Hematopoietic multipotent progenitor cell treated with erythropoietin and hydrocortisone succinate and interleukin-3 and kit ligand, for 8 days (in vitro differentiated cells): Measurements from ENCODE around the gene PRSS22.

Experiments used
- DNase-seq: peaks from one replicate; pipeline ENCODE4 v3.0.0-alpha.2; 2015

The PRSS22 gene

DNA sequence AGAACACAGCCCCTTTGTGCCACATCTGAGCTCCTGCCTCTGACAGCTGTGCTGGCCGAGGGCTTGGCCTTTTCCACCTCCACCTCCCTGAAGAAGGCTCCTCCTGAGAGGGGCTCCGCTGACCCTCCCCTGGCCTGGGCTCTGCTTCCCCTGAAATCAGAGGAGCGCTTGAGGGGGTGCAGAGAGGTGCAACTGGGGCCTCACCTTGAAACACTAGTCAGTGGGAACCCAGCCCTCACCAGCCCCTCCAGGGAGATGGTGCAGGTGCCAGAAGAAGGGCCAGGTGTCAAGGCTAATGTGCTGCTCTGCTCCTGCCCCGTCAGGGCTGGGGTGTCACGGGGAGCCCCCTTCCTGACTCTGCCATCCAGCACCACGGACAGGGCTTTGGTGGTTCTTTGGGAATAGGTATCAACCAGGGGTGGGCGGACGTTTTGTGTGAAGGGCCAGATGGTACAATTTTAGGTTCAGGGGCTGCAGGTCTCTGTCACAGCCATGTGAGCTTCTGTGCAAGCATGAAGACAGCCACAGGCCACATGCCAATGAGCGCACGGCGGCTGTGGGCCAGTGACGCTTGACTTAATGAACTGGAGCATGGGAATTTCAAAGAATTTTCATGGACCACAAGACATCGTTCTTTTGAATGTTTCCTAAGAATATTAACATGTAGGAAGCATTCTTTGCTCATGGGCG lies 30.0 kb downstream of the PRSS22 start:
- no peak for DNase-seq

DNA sequence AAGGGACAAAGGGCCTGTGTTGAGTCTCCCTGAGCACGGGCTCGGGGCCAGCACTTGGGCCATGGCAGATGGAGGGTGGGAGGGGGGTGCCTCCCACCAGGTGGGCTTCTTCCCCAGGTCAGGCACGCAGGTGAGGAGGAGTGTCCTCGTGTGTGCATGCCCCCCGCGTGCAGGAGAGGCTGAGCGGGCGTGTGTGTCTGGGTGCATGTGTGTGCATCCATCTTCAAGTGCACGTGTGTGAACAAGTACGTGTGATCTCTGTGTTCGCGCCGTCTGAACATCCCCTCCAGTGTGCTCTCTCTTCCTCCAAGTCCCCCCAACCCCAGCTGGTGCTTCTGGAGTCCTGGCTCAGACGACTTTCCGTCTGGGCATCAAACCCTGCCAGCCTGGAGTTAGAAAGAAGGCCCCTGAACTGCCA lies 30.6 kb downstream of the PRSS22 start:
- DNase-seq = no peak

DNA sequence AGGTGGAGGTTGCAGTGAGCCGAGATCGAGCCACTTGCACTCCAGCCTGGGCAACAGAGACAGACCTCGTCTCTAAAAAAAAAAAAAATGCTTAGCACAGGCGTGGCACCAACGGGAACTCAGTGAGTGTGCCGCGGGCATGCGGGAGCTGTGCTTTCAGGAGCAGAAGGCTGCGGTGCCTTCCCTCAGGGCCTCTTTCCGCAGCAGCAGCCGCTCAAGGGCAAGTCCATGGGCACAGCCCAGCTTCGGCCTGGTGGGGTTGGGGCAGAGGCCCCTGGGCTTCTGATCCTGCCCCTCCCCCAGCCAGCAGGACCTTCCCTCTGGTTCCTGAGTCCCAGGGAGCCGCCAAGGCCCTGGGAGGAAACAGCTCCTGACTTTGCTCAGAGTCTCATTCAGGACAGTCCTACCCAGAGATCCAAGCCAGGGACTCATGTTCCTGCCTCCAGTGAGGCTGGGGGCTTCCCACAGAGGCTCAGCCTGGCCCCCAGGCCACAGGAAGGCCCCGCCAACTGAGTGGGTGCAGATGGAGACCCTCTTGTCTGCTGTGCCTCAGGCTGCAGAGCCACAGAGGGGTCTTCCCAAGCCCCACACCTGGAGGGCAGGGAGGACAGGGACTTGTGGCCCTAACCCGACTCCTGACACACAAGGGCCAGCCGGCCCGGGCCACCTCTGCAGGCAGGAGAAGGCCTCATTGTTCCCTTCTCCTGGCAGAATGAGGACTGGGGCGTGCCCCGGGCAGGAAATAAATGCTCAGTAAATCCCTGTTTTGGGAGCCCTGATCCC lies 31.2 kb downstream of the PRSS22 start:
- no peak for DNase-seq

DNA sequence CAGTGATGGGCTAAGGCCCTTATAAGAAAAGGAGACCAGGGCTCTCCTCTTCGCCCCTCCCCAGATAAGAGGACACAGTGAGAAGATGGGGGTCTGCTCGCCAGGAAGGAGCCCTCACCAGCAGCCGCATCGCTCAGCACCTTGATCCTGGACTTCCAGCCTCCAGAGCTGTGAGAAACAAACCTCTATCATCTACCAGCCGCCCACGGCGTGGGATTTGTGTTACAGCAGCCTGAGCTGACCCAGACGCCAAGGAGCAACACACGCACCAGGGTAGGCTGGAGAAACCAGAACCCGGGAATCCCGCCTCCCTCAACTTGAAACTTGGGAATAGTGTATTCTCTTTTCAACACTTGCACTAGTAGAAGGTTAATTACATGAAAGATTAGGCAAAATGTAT lies 32.1 kb downstream of the PRSS22 start:
- no peak for DNase-seq

DNA sequence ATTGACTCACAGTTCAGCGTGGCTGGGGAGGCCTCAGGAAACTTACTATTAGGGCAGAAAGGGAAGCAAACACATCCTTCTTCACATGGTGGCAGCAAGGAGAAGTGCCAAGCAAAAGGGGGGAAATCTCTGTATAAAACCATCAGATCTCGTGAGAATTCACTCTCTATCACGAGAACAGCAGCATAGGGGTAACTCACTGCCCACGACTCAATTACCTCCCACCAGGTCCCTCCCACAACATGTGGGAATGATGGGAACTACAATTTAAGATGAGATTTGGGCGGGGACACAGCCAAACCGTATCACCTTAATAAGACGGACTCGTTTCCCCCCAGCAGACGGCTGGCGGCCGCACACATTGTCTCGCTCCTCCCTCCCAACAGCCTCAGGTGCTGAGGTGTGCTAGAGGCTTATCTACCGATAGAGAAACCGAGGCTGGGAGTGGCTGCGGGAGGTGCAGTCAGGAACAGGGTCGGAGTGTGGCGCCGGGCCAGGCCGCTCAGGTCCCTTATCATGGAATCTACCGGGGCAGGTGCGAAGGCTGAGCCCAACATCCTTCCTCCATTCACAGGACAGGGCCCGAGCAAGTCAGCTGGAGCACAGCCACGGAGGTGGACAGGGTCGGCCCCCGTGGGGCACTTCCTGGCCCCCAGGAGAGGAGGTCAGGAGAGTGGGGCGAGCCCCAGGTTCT lies 32.8 kb downstream of the PRSS22 start:
- no peak for DNase-seq

DNA sequence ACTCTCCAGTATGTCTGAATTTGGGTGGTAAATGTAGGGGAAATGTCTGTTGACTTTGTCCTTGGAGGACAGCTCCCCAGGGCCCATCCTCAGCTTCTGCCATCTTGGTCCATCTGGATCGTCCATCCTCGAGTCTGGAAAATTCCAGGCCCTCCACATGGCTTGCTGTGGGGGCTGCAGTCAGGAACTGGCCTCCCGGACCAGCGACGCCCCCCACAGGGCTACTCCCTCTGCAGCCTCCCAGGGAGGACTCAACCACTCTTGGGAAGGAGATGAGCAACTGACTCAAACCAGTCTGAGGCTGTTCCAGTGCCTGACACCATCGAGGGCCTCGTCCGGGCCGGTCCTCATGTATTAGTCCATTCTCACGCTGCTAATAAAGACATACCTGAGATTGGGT lies 33.3 kb downstream of the PRSS22 start:
- DNase-seq = no peak

DNA sequence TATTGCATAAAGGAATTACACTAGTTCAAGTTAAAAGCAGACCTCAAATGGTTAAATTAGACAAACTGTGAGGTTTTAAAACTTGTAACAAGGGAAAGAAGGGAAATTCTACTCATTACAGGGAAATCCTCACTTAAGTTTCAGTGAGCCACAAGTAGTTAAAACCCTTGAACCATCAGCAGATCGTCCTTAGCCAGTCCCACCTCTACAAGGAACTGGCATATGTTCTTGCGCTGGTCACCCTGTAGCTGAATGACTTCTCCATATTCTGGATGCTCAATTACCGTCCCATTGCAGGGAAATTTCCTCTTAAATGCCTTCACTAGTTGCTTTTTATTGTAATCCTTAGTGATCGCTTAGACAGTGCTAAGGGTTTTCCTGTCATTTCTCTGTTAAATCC lies 35.5 kb downstream of the PRSS22 start:
- no peak for DNase-seq

DNA sequence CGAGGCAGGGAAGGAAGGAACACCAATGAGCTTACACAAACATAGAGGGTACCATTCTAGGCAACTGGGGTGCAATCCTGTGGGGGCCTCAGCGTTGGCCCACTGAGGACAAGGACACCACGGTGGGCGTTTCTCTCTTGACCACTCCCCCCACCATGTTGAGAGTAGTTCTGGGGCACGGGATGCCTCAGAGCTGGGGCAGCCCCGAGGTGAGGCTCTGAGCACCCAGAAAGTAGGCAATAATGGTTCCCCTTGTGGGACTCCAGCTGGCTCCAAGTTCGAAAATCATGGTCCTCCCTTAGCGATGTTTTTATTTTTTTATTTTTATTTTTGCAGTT lies 35.8 kb downstream of the PRSS22 start:
- no peak for DNase-seq

DNA sequence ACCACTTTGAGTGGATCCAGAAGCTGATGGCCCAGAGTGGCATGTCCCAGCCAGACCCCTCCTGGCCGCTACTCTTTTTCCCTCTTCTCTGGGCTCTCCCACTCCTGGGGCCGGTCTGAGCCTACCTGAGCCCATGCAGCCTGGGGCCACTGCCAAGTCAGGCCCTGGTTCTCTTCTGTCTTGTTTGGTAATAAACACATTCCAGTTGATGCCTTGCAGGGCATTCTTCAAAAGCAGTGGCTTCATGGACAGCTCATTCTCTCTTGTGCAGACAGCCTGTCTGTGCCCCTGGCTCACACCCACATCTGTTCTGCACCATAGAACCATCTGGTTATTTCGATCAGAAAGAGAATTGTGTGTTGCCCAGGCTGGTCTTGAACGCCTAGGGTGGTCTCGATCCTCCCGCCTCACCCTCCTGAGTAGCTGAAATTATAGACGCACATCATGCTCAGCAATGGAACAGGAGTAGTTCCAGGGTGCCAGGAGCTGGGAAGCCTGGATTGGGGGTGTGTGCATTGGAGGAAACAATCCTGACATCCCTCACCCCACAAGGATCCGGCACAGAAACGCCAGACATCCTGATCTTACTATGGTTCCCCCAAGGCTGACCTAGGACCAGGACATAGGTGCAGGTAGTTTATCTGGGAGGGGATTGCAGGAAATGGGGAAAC lies 36.3 kb downstream of the PRSS22 start:
- DNase-seq = no peak

DNA sequence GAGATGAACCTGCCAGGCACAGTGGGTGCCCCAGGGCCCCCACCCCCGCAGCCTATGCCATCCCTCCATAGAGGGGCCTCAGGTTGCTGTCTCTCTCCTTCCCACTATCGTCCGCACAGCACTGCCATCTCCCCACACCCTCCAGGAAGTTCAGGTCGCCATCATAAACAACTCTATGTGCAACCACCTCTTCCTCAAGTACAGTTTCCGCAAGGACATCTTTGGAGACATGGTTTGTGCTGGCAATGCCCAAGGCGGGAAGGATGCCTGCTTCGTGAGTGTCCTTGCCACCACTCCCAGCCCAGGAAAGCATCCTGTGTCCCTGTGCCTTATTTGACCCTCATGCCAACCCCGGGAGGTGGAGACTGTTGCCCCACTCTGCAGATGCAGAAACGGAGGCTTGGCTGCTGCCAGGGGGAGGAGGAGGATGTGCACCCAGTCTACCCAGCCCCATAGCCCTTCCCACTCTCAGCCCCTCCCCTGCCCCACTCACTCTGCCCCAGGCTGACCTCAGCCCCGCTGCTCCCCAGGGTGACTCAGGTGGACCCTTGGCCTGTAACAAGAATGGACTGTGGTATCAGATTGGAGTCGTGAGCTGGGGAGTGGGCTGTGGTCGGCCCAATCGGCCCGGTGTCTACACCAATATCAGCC lies 37.0 kb downstream of the PRSS22 start:
- no peak for DNase-seq

DNA sequence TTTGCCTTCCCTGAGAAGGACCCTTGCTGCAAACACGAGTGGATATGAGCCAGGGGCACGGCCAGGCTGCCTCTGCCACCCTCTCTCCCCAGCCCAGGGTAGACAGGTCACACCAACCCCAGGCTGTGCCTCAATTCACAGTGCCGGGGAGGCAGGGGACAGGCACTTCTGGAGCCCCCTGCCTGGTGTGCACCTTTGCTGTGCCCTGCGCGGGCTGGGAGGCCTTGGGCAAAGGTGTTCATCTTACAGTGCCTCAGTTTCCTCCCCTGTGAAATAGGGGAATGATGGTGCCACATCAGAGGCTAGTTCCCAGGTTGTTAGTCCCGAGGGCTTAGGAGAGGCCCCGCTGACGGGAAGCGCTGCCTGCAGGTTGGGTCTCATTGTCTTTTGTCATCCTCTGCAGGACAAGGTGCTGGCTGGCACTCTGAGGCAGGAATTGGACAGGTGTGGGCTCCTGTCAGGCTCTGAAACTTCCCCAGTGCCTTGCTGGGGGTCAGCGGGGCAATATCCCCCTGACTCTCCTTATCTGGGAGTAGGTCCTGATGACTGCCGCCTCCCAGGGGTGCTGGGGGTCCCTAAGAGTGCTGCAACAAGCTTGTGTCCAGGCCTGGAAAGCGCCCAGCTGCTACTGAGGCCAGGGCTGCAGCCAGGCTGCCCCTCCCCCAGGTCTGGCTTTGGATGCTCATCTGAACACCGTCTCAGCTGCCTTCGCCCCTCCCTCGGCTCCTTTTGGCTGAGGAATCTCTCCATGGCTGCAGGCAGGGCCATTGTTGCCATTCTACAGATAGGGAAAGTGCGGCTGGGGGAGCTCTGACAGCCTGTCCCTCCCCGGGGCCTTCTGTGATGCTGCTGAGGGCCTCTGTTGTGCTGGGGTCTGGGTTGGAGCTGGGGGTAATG lies 37.8 kb downstream of the PRSS22 start:
- DNase-seq = no peak

DNA sequence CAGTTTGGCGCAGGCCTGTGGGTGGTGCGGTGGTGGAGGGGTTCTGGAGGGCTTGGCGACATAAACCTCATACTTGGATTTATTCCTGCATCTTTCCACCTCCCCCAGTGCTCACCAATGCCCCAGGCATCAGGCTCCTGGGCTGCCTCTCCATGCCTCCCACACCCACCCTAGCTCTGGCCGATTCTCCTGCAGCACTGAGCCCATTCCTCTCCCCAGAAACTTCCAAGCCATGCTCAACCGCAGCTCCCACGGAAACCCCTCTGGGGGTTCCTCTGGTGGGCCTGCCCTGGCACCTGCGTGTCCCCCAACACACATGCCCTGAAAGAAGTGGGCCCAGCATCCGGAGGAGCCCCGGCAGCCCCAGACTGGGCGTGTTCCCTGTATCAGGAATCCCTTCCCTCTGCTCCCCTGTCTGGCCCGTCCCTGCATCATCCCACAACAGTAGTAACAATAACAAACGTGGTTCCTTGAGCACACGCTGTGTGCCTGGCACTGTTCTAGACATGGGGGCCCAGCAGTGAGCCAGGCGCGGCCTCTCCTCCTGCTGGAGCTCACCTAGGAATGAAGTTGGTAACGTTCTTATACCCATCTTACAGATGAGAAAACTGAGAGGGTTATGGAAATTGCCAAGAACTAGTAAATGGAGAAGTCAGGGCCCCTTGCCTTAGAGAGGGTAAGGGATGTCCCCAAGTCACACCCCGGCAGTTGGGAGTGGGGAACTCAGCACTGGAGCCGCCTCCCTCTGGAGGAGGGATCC lies 38.6 kb downstream of the PRSS22 start:
- DNase-seq = no peak

DNA sequence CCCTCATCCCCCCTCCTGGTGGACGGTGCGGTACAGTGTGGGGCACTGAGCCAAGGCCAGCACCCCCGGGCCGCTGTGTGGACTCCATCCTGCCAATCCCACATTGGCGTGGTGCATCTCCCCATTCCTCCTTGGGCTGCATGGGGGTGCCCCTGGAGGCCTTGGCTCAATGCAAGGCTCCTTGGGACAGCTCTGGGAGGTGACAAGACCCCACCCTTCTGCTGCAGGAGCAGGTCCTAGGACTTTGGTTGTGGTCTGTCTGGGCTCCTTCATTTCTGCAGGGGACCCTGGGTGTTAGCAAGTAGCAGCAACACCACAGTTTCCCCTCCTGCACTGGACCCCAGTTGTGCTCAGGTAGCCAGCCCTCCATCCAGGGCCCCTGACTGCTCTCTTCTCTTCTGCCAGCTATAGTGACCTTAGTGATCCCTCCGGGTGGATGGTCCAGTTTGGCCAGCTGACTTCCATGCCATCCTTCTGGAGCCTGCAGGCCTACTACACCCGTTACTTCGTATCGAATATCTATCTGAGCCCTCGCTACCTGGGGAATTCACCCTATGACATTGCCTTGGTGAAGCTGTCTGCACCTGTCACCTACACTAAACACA lies 39.6 kb downstream of the PRSS22 start:
- no peak for DNase-seq

DNA sequence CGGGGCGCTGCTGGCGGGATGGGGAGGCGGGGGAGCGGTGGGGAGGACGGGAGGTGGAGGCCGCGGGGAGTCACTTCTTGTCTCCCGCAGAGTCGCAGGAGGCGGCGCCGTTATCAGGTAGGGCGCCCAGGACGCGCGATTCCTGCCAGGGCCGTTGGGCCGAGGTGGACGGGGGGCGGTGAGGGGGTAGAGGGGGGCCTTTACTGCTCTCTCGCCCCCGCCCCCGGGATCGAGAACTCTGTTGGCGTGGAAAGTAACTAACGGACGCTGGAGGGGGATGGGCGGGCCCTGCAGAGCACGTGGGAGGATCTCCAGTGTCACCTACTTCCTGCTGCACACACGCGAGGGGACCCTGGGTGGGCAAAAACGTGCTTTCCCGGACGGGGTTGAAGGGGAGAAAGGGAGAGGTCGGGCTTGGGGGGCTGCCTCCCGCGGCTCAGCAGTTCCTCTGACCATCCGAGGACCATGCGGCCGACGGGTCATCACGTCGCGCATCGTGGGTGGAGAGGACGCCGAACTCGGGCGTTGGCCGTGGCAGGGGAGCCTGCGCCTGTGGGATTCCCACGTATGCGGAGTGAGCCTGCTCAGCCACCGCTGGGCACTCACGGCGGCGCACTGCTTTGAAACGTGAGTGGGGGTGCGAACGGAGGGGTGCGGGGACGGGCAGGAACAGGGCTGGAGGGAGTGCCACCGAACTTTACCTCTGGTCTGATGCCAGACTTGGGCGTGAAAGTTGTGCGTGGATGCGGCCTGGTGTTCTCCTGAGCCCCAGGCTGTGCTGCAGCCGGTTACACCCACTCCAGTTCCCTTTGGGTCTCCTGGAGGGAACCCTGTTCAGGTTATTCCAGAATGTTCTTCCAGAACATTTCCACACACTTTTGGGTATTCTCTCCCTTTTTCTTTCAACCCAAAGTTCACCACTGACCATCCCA lies 40.4 kb downstream of the PRSS22 start:
- DNase-seq = no peak

DNA sequence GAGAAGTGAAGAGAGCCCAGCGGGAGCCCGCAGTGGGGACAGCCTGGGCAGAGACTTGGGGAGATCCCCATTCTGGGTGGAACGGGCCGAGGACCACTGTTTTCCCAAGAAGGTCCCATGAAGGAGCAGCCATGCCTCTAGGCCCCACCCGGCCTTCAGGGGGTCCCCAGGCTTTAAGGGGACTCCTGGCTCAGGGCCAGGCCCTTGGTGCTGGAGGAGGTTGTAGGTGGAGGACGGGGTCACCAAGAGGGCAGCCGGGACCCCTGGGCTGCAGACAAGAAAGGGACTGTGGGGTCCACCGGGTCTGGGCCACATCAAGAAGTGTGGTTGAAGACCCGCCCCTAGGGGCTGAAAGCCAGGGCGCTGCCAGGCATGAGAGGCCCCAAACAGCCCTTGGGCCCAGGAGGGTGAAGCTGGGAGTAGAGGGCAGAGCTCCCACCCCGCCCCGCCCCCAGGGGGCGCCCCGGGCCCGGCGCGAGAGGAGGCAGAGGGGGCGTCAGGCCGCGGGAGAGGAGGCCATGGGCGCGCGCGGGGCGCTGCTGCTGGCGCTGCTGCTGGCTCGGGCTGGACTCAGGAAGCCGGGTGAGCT lies 41.1 kb downstream of the PRSS22 start, which contains the start of gene PRSS21:
Gene PRSS21, plus strand, starts transcription at position 487 of the 589 bp plus-strand sequence. Its CDS starts 32 bp downstream, at position 519.
- peak; percentile 11 for DNase-seq

DNA sequence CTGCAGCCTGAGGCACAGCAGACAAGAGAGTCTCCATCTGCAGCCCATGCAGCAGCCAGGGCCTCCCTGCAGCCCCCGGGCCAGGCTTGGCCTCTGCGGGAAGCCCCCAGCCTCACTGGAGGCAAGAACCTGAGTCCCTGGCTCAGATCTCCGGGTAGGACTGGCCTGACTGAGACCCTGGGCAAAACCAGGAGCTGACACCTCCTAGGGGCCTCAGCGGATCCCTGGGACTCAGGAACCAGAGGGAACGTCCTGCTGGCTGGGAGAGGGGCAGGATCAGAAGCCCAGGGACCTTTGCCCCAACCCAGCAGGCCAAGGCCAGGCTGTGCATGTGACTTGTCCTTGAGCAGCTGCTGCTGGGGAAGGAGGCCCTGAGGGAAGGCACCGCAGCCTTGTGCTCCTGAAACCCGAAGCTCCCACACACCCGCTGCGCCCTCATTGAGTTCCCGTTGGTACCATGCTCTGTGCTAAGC lies 42.6 kb downstream of the PRSS22 start:
- no peak for DNase-seq

DNA sequence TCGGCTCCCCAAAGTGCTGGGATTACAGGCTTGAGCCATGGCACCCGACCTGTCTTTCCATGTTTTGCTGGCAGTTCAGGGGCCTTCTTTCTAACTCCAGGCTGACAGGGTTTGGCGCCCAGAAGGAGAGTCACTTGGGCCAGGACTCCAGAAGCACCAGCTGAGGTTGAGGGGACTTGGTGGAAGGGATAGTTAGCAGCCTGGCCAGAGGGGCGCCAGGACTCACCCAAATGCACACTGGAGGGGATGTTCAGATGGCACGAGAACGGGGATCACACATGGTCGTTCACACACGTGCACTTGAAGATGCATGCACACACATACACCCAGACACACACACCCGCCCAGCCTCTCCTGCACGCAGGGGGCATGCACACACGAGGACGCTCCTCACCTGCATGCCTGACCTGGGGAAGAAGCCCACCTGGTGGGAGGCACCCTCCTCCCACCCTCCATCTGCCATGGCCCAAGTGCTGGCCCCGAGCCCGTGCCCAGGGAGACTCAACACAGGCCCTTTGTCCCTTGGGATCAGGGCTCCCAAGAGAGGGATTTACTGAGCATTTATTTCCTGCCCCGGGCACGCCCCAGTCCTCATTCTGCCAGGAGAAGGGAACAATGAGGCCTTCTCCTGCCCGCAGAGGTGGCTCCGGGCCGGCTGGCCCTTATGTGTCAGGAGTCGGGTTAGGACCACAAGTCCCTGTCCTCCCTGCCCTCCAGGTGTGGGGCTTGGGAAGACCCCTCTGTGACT lies 43.2 kb downstream of the PRSS22 start:
- no peak for DNase-seq

DNA sequence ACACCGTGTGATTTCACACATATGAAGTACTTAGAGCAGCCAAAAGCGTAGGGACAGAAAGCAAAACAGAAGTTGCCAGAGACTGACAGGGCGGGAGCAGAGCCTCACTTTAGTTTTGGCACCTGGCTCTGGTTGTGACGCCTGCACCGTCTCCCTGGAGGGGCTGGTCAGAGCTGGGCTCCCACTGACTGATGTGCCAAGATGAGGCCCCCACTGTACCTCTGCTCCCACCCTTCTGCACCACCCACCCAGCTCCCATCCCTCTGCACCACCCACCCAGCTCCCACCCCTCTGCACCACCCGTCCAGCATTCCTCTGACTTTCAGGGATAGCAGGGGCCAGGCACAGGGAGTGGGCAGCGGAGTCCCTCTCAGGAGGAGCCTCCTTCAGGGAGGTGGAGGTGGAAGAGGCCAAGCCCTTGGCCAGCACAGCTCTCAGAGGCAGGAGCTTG lies 44.2 kb downstream of the PRSS22 start:
- no peak for DNase-seq
